Lung (tissue), 12 donors: ENCODE measurements around the gene ZNF611. TPM values are rescaled to one million over a fixed set of nuclear protein-coding genes. Genes with fewer than 3 reads are reported as not detected.
A peak's percentile ranks its signal among the peaks of the same experiment; 100 is the strongest.
"Not testable (repeated sequence)": the region's sequence is repeated elsewhere in the genome, so short reads cannot be mapped to it uniquely, and the experiment has no call there.

Experiments used
- ATAC-seq: fragments of 200-7000 bp; cut with Tn5 transposase; one replicate; pipeline ENCODE4 v1.9.1; 2020; ENCODE audit warnings: moderate number of reproducible peaks; ENCODE audit not compliant: insufficient read depth, low FRiP score
- DNase-seq, 3 donors: peaks; one replicate each; pipeline ENCODE4 v3.0.0-alpha.2; 2013 to 2017
- H3K27ac ChIP-seq, 2 donors: one replicate each; pipeline ENCODE4 v1.5.1; 2013; ENCODE audit warnings: mild to moderate bottlenecking in 2 of 2, moderate library complexity in 2 of 2, control low read depth in 1 of 2, inconsistent platforms in 1 of 2, low read depth in 1 of 2, low read length in 1 of 2
- H3K27me3 ChIP-seq, 3 donors: one replicate each; pipeline ENCODE4 v1.5.1; 2013; ENCODE audit warnings: low read length in 2 of 3; ENCODE audit not compliant: control insufficient read depth in 3 of 3, insufficient read depth in 3 of 3
- H3K36me3 ChIP-seq, 4 donors: one replicate each; pipeline ENCODE4 v1.5.1; 2013; ENCODE audit warnings: low read length in 4 of 4, mild to moderate bottlenecking in 1 of 4, moderate library complexity in 1 of 4; ENCODE audit not compliant: control insufficient read depth in 4 of 4, insufficient read depth in 4 of 4
- H3K4me1 ChIP-seq, 5 donors: one replicate each; pipeline ENCODE4 v1.5.1; 2013; ENCODE audit warnings: low read length in 5 of 5, mild to moderate bottlenecking in 2 of 5, moderate library complexity in 1 of 5; ENCODE audit not compliant: control insufficient read depth in 5 of 5, insufficient read depth in 5 of 5
- H3K4me3 ChIP-seq: one replicate; pipeline ENCODE4 v1.5.1; 2013; ENCODE audit warnings: mild to moderate bottlenecking, control low read depth, moderate library complexity
- H3K9ac ChIP-seq, 2 donors: one replicate each; pipeline ENCODE4 v1.5.1; 2013; ENCODE audit warnings: low read length in 2 of 2, control low read depth in 1 of 2; ENCODE audit not compliant: insufficient read depth in 1 of 2
- H3K9me3 ChIP-seq, 4 donors: one replicate each; pipeline ENCODE4 v1.5.1; 2013; ENCODE audit warnings: low read length in 3 of 4, mild to moderate bottlenecking in 1 of 4, moderate library complexity in 1 of 4; ENCODE audit not compliant: control insufficient read depth in 4 of 4, insufficient read depth in 3 of 4
- CTCF ChIP-seq: IDR thresholded peaks from 2 replicates; pipeline ENCODE4 v1.5.1; 2012; ENCODE audit warnings: mild to moderate bottlenecking; ENCODE audit errors: control extremely low read depth, extremely low read depth
- WGBS, 2 donors: extraction: QIAGEN DNeasy Blood & Tissue Kit; methylation state at CpG; one replicate each; pipeline ENCODE4 v1.1.7; 2013; 5-methylcytosine and 5-hydroxymethylcytosine counted together
- polyA plus RNA-seq, 2 donors: library from polyadenylated mRNA; stranded (reverse); fragments of 200-250 nt; gene quantifications; one replicate each; pipeline ENCODE4 v1.2.1, GENCODE V29; 2013
- total RNA-seq, 2 donors: library from RNA; depleted of rRNA in 1 of 2; stranded (reverse); fragments of >200 nt in 1 of 2; gene quantifications; one replicate each; pipeline ENCODE4 v1.2.1, GENCODE V29; 2014 to 2021
- donor health status: control.
- donor health status: control.
- donor health status: Bipolar disorder and iron deficiency.
- donor health status: healthy.
- donor health status: DM: yes; HTN: yes; CAD: no.

The ZNF611 gene
- total and polyA plus RNA-seq, 4 donors = 4.3 to 28.0 (median 13.2) TPM

DNA sequence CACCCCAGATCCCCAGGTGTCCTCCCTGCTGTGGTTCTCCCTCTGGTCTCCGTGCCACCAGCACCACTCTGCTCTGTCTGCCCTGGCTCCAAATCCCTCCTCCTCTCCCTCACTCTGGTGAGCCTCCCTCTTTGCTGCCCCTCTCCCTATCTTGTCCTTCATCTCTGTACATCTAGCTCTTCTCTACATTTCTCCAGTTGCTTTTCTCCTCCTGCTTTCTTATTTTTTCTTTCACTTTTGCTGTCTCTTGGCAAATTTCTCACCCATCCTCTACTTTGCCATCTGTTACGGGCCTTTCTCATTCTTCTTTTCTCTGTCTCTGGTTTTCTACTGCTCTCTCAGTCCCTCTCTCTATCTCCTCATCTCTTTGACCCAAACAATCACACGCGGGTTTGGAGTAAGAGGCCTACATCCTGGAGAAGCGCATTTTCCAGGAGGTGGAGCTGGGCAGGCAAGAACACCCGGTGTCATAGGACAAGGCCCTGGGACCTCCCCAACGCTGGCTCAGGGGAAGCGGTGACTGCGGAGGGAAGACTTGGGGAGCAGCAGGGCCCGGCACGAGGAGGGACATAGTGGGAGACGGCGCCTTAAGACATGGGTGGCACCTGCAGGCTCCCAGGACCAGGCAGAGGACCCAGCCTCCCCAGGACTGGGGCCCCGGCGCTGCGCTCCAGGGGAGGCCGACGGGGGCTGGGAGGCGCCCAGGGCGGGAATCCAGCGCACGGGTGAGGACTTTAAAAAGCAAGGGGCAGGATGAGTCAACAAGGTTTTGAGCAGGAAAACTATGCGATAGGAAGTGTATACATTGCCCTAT, 9.9 kb downstream of the ZNF611 start:
- Histone ChIP-seq H3K4me3 (no peak overlapping the region), H3K9me3 (peaks cover 0 to 19% (median 0%) of the 10 kb centered on the region in 4 donors), H3K27ac (no peak overlapping the region), H3K36me3 (peaks cover 7 to 27% (median 14%) of the 10 kb centered on the region in 4 donors), H3K4me1 (no peaks in the 10 kb centered on the region), H3K9ac (no peak overlapping the region), H3K27me3 (no peaks in the 10 kb centered on the region)
- WGBS, 2 donors = 91 to 93% methylated on average over 23 of the region's 23 CpGs
- DNase-seq (no peak), ATAC-seq (no peak)
- no peak for TF ChIP-seq CTCF

GRCh38 chr19:52723907-52724598, 10.8 kb downstream of the ZNF611 start:
- DNase-seq = peak; percentile 7 to 34 (median 17)
- not testable (repeated sequence) for H3K27me3 ChIP-seq, H3K9ac ChIP-seq, H3K4me3 ChIP-seq, ATAC-seq, H3K4me1 ChIP-seq, H3K27ac ChIP-seq
- peaks cover 10 to 27% (median 14%) of the 10 kb centered on the region in 4 donors for H3K36me3 ChIP-seq
- H3K9me3 ChIP-seq = peaks cover 0 to 19% (median 0%) of the 10 kb centered on the region in 4 donors
- WGBS, 2 donors = 78 to 86% methylated on average over 9 of the region's 9 CpGs

DNA sequence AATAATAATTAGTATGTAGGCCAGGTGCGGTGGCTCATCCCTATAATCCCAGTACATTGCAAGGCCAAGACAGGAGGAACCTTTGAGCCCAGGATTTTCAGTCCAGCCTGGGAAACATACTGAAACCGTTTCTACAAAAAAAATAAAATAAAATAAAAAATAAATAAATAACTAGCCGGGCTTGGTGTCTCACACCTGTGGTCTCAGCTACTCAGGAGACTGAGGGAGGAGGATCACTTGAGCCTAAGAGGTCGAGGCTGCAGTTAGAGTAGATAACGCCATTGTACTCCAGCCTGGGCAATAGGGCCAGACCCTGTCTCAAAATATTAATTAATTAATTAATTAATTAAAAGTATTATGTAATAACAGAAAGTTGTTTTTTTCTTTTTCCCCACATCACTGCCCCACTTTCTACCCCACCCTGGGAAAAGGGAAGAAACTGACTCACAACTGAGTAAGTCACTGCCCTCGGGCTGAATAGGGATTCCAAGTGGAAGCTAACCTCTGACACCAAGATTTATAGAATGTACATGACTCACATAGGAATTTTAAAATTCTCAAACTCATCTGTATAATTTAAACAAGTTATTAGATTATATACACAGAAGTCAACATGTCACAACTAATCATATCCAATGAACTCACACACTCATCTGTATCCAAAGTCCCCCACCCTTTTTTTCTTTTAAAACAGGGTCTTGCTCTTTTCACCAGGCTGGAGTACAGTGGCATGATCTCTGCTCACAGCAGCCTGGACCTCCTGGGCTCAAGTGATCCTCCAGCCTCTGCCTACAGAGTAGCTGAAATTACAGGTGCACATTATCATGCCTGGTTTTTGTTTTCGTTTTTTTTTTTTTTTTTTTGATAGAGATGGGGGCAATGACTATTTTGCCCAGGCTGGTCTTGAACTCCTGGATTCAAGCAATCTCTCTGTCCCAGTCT, 12.5 kb downstream of the ZNF611 start:
- Histone ChIP-seq H3K27ac (no peak overlapping the region), H3K9ac (no peak overlapping the region), H3K36me3 (peaks cover 4 to 22% (median 9%) of the 10 kb centered on the region in 4 donors), H3K4me1 (no peaks in the 10 kb centered on the region), H3K4me3 (no peak overlapping the region), H3K9me3 (peaks cover 0 to 19% (median 0%) of the 10 kb centered on the region in 4 donors), H3K27me3 (no peaks in the 10 kb centered on the region)
- 86 to 98% methylated on average over 7 of the region's 7 CpGs for WGBS, 2 donors
- no peak for ATAC-seq
- DNase-seq = no peak
- no peak for TF ChIP-seq CTCF

DNA sequence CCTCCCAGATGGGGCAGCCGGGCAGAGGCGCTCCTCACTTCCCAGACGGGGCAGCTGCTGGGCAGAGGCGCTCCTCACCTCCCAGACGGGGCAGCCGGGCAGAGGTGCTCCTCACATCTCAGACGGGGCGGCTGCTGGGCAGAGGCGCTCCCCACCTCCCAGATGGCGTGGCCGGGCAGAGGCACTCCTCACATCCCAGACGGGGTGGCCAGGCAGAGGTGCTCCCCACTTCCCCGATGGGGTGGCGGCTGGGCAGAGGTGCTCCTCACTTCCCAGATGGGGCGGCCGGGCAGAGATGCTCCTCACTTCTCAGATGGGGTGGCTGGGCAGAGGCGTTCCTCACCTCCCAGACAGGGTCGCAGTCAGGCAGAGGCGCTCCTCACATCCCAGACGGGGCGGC, 14.3 kb downstream of the ZNF611 start:
- H3K9ac ChIP-seq, ATAC-seq, DNase-seq, H3K27ac ChIP-seq, H3K4me1 ChIP-seq, H3K4me3 ChIP-seq, H3K27me3 ChIP-seq: not testable (repeated sequence)
- peaks cover 3 to 17% (median 7%) of the 10 kb centered on the region in 4 donors for H3K36me3 ChIP-seq
- 98% methylated on average over 18 to 21 of the region's 21 CpGs for WGBS, 2 donors
- peaks cover 0 to 13% (median 0%) of the 10 kb centered on the region in 4 donors for H3K9me3 ChIP-seq
